ENCODE results near the gene OGFR. TPM values are rescaled to one million over a fixed set of nuclear protein-coding genes. Genes with fewer than 3 reads are reported as not detected.

OGFR gene
- total RNA-seq, 1 experiment from 2014 or later, result 55.0 TPM

- no peak for DNase-seq (ENCODE audit: low read depth)
Measured at GRCh38 chr20:62800314-62801259, 4.0 kb upstream of the OGFR start.

GRCh38 chr20:62801284-62802010 is 3.2 kb upstream of the OGFR start:
- no peak for DNase-seq (ENCODE audit: low read depth)

DNA sequence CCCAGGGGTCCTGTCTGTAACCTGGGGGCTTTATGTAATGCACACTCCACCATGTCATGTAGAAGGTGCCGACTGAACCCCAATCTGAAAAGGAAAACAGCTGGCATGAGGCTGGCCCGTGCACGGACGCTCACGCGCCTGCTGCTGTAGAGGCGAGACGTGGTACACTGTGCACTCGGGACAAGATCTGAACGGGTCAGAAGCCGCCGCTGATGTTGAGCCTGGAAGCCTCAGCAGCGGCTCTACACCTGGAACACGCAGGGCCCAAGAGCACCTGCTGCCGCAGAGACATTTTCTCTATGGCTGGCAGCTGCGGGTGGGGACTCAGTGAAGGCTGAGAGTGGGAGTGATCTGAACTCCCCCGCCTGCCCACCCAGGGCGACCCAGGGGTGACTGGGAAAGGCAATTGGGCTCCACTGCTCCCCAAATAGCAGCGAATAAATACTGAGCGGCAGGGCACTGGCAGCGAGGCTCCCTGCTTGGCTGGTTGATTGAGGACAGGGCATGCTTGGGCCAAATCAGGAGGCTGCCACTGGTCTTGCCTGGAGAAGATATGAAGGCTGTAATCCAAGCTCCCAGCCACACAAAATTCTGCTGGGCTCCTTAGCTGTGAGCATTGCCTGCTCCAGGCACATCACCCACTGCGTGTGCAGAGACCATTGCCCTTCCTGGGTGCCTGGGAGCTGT is 2.5 kb upstream of the OGFR start:
- no peak for DNase-seq (ENCODE audit: low read depth)

- DNase-seq (ENCODE audit: low read depth), result no peak
Measured at GRCh38 chr20:62804021-62804626, 511 bp upstream of the OGFR start.

DNA sequence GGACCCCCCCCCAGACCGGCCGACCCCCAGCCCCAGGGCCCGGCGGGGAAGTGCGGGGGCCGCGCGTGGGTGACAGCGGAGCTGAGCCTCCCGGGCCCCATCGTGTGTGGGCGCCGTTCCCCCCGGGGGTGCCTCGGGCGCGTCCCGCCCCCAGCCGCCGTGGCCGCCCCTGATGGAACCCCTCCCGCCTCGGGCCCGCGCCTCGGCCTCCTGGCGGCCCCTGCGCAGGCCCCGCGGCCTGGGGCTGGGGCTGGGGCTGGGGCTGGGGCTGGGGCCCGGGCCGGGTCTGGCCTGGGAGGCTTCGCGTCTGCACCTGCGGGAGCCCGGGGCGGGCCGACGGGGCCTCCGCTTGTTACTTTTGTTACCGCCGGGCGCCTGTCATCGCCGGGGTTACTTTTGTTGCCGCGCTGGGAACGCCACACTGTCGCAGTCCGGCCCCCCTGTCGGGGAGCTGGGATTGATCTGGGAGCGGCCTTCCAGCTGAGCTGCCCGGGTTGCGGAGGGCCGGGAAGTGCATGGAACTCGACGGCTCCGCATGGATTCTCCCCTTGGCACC is 598 bp downstream of the OGFR start:
- DNase-seq (ENCODE audit: low read depth), result no peak

DNA sequence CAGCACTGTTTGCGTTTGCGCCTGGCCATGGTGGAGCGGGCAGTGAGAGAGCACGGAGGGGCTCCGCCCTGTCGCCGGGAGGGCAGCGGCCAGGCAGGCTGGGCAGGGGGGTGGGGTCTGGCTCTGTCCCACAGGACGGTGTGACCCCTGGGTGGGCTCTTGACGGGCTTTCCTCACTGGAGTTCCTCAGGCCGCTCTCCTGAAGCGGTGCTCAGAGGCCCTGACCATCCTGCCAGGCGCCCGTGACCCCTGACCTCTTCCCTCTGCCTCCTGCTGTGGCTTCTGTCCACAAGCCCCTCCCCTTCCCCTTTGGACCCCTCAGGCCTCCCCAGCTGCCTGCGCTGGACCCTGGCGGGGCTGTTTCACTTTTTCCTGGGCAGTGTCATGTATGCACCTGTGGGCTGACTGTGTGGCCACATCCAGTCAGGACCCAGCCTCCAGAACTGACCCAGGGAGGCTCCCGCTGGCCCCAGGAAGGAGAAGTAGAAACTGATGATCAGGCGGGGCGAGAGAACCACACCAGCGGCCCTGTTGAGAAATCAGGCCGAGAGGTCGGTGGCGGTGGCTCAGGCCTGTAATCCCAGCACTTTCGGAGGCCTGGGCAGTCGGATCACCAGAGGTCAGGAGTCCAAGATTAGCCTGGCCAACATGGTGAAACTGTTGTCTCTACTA is 1.2 kb downstream of the OGFR start:
- DNase-seq (ENCODE audit: low read depth), result no peak

DNA sequence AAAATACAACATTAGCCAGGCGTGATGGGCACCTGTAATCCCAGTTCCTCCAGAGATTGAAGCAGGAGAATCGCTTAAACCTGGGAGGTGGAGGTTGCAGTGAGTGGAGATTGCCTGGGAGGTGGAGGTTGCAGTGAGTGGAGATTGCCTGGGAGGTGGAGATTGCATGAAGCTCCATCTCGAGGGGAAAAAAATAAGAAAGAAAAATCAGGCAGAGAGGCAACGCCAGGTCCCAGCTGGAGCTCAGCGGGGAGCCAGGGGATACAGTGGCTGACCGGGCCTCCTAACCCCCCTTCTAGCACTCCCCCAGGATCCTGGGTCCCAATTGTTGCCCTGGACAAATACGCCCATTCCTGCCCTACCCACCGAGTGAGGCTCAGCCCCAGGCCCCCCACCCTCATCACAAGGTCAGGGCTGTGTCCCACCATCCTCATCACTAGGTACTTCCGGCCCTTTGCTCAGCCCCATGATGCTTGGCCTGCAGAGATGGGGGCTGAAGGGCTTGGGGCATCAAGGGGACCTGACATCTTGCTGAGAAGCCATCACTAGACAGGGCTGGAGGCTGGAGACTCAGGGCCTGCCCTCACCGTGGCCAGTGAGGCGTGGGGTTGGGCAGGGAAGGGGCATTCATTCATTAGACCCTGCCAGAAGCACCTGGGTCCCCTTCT is 1.9 kb downstream of the OGFR start:
- no peak for DNase-seq (ENCODE audit: low read depth)

DNA sequence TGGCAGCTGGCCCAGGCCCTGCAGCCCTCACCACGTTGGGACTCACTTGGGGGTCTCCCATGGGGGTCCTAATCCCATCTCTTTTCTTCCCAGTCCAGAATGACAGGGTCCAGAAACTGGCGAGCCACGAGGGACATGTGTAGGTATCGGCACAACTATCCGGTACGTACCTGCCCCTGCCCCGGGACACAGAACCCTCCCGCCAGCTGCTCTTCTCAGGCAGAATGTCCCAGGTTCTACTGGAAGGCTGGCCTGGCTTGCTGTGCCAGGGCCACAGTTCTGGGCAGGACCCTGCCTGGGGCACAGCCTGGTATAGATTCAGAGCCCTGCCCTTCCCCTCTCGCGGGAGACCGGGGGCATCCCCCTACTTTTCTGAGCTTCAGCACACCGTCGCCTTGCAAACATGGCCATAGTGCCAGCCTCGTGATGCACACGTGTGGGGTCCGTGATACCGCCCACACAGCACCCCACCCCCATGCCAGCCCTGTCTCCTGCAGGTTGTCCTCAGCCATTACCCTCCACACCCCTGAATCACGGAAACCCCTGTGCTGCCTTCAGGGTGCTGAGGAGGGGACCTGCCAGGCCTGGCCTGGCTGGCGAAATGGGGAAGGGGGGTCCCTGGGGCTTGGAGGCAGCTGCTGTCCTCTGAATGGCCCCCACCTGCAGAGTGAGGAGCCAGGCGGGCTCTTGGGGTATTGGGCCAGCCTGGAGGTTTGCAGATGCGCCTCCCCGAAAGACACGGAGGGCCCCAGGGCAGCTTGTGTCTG is 3.0 kb downstream of the OGFR start:
- DNase-seq (ENCODE audit: low read depth), result no peak

DNA sequence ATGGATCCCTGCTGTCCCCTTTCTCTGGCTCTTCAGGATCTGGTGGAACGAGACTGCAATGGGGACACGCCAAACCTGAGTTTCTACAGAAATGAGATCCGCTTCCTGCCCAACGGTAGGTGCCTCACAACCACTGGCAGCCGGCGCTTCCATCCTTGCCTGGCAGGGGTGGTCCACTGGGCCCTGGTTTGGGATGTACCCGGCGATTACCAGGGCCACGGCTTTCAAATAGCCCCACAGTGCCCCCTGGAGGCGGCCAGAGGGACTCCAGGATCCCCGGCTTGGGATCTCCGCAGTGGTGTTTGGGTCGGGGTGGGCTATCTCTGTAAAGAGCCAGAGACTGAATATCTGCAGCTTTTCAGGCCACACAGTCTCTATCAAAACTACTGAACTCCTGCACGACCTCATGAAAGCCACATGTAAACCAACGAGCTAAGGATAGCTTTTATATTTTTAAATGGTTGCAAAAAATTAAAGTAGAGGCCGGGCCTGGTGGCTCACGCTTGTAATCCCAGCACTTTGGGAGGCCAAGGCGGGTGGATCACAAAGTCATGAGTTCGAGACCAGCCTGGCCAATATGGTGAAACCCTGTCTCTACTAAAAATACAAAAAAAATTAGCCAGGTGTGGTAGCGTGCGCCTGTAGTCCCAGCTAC is 3.7 kb downstream of the OGFR start:
- DNase-seq (ENCODE audit: low read depth), result peak; percentile 52

GRCh38 chr20:62809530-62810428 is 5.1 kb downstream of the OGFR start:
- DNase-seq (ENCODE audit: low read depth), result no peak

- no peak for DNase-seq (ENCODE audit: low read depth)
Measured at GRCh38 chr20:62811320-62811719, 6.7 kb downstream of the OGFR start.

DNA sequence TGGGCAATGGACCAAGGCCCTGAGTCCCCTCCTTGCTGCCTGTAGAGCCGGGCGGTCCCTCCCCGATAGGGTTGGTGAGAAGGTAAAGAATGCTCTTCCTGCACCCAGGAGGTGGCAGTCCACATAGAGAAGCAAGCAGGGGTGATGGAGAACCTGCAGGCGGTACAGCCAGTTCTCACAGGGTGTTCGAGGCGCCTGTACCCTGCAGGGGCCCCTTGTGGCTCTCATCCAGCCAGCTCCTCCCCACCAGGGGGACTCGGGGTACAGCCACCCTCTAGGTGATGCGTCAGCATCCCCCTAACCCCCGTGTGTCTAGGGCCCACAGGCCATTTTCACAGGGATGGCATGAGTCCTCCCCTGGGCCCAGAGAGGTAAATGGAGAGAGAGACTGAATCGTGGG is 7.1 kb downstream of the OGFR start:
- no peak for DNase-seq (ENCODE audit: low read depth)

GRCh38 chr20:62812181-62812906 is 7.7 kb downstream of the OGFR start:
- DNase-seq (ENCODE audit: low read depth), result no peak

DNA sequence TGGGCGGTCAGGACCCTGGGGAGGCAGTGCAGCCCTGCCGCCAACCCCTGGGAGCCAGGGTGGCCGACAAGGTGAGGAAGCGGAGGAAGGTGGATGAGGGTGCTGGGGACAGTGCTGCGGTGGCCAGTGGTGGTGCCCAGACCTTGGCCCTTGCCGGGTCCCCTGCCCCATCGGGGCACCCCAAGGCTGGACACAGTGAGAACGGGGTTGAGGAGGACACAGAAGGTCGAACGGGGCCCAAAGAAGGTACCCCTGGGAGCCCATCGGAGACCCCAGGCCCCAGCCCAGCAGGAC is 8.2 kb downstream of the OGFR start:
- no peak for DNase-seq (ENCODE audit: low read depth)

GRCh38 chr20:62813588-62813987 is 9.0 kb downstream of the OGFR start:
- DNase-seq (ENCODE audit: low read depth), result no peak

DNA sequence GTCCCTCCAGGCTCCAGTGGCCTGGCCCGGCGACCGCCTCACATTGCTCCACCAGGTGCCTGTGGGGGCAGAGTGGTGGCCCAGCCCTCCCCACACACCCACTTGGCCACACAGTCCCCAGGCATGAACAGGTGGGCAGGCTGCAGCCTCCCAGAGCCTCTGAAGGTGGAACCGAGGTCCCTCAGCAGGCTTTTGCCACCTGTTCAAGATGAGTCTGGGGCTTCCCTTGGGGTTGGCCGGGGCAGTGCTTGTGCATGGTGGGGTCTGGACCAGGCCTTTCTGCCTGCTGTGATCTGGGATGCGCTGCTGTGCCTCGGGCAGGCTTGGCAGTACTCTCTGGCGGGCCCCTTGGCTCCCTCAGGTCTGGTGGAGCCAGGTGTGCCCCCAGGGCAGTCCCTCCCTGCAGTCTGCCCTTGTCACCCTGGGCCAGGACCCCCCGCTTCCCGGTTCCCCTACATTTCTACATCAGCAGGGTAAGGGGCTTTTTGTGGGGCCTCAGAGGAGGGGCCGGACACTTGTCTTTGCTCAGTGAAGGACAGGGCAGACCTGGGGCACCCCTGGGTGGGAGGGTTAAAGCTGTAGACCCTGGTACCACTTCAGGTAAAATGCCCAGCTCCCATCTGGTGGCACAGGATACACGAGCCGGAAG is 9.5 kb downstream of the OGFR start:
- DNase-seq (ENCODE audit: low read depth), result no peak

DNA sequence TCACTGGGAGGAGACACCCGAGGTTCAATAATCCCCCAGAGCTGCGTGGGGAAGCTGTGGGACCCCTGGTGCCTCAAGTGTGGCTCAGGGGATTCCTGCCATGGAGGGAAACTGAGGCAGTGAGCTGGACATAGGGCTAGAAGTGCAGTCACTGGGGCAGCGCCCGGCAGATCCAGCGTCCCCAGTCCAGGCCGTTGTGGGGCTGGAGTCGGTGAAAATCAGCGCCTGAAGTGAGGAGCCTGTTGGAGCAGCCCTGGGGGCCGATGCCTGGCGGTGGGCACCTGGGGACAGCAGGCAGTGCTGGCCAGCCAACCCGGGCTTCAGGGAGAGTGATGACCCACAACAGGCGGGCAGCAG is 10.1 kb downstream of the OGFR start:
- no peak for DNase-seq (ENCODE audit: low read depth)
